Lower lobe of right lung (tissue), 2 donors: ENCODE data around the gene MAPKAPK2. TPM values are rescaled to one million over a fixed set of nuclear protein-coding genes. Genes with fewer than 3 reads are reported as not detected.
A peak's percentile ranks its signal among the peaks of the same experiment; 100 is the strongest.
"Not testable (repeated sequence)": the region's sequence is repeated elsewhere in the genome, so short reads cannot be mapped to it uniquely, and the experiment has no call there.

Experiments
- ATAC-seq, 2 donors: fragments of 200-7000 bp; cut with Tn5 transposase; one replicate each; pipeline ENCODE4 v1.9.1; 2020 to 2022; ENCODE audit warnings: mild to moderate bottlenecking in 2 of 2, moderate library complexity in 2 of 2
- DNase-seq: peaks from one replicate; pipeline ENCODE4 v3.0.0-alpha.2; 2020
- H3K27ac ChIP-seq: fragments of 200-600 bp; one replicate; pipeline ENCODE4 v1.8.0; 2022
- H3K27me3 ChIP-seq: fragments of 200-600 bp; one replicate; pipeline ENCODE4 v1.8.0; 2022; ENCODE audit warnings: low read depth
- H3K36me3 ChIP-seq: fragments of 200-600 bp; one replicate; pipeline ENCODE4 v1.8.0; 2022; ENCODE audit warnings: mild to moderate bottlenecking
- H3K4me1 ChIP-seq: fragments of 200-600 bp; one replicate; pipeline ENCODE4 v1.8.0; 2022
- H3K4me3 ChIP-seq: fragments of 200-600 bp; one replicate; pipeline ENCODE4 v1.8.0; 2022; ENCODE audit warnings: mild to moderate bottlenecking
- H3K9me3 ChIP-seq: fragments of 200-600 bp; one replicate; pipeline ENCODE4 v1.8.0; 2022
- intact Hi-C: fragments of 100-400 bp; cut with DNase I; formaldehyde crosslinking; loops from one replicate; pipeline ENCODE4 v1.11.0; 2022
- total RNA-seq: library from RNA; stranded (reverse); fragmentation: NEBNext Ultra II Directional; extraction: Animal tissue kit (Norgen Biotek cat#: 25700); gene quantifications from one replicate; pipeline ENCODE4 v1.2.1, GENCODE V29; 2021
- TF ChIP-seq, protein P1 (sequence below): fragments of 200-600 bp; IDR thresholded peaks from one replicate; pipeline ENCODE4 v1.8.0; 2022; ENCODE audit warnings: antibody characterized with exemption, mild to moderate bottlenecking
- donor health status: DM: no; HTN: yes; CAD: no; lungs with severe emphysema.

MAPKAPK2 gene
- total RNA-seq, 1 donor from 2014 or later: 87.0 TPM

DNA sequence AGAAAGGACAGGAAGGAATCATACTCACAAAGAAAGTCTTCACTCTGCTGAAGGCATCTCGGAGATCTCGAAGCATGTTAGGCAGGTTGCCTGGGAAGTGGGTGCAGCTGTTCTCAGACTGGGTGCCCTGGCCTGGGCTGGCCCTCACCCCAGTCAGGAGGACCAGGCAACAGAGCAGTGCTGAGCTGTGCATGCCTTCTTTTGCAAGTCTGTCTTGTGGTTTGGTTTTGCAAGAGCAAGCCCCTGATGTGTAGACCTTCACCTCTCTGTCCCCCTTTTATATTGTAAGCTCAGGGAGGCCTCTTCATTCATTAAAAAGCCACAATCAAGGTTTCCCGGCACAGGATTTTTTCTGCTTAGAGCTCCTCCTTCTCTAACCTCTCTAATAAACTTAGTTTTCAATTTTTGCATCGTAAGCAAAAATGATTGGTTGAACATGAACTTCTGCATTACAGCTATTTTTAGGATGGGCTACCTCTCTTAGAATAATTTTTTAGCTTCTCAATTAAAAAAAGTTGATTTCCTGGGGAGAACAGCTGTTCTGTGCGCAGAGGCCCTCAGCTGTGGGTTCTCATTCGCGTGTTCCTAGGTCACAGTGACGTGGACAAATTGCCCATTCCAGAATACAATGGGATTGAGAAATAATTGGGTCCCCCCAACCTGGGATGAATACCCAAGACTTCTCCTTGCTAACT lies 87.7 kb downstream of the MAPKAPK2 start, which contains the start of gene IL10:
Gene IL10, minus strand, starts transcription at position 252 of the 695 bp plus-strand sequence. Its CDS starts 59 bp downstream, at position 193.
- H3K4me1 ChIP-seq: peaks cover 40% of the 10 kb centered on the region
- ATAC-seq: peak in 1 of 2 donors; percentile 49
- intact Hi-C loops: no loop called here
- TF ChIP-seq, protein P1, sequence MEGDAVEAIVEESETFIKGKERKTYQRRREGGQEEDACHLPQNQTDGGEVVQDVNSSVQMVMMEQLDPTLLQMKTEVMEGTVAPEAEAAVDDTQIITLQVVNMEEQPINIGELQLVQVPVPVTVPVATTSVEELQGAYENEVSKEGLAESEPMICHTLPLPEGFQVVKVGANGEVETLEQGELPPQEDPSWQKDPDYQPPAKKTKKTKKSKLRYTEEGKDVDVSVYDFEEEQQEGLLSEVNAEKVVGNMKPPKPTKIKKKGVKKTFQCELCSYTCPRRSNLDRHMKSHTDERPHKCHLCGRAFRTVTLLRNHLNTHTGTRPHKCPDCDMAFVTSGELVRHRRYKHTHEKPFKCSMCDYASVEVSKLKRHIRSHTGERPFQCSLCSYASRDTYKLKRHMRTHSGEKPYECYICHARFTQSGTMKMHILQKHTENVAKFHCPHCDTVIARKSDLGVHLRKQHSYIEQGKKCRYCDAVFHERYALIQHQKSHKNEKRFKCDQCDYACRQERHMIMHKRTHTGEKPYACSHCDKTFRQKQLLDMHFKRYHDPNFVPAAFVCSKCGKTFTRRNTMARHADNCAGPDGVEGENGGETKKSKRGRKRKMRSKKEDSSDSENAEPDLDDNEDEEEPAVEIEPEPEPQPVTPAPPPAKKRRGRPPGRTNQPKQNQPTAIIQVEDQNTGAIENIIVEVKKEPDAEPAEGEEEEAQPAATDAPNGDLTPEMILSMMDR: no peak
- no peaks in the 10 kb centered on the region for H3K9me3 ChIP-seq
- H3K27me3 ChIP-seq: no peaks in the 10 kb centered on the region
- no peaks in the 10 kb centered on the region for H3K36me3 ChIP-seq
- DNase-seq: no peak
- H3K4me3 ChIP-seq: peak within 1 kb of the TSS; percentile 1
- no peak within 1 kb of the TSS for H3K27ac ChIP-seq

DNA sequence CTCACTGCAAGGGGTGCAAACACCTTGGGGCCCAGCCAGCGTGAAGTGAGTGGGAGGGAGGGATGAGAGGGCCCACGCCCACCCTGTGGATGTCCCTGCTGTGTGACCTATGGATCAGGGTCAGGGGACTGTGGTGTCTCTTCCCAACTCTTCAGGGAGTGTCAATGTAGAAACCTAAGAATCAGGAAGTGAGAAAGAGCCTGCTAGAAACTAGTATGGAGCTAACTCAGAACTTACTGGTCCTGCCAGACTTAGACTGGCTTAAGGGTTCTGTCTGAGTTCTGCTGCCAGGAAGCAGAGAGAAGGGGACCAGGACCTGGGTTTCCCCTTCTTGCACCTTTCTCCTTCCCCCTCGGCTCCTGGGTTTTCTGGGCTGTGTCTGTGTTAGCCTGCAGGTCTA lies 89.4 kb downstream of the MAPKAPK2 start:
- no peak for DNase-seq
- intact Hi-C loops: no loop called here
- Histone ChIP-seq H3K4me1 (peaks cover 40% of the 10 kb centered on the region), H3K27ac (no peak overlapping the region), H3K9me3 (no peaks in the 10 kb centered on the region), H3K36me3 (no peaks in the 10 kb centered on the region), H3K27me3 (no peaks in the 10 kb centered on the region), H3K4me3 (no peak overlapping the region)
- ATAC-seq: peak in 1 of 2 donors; percentile 21
- TF ChIP-seq, protein P1: no peak

DNA sequence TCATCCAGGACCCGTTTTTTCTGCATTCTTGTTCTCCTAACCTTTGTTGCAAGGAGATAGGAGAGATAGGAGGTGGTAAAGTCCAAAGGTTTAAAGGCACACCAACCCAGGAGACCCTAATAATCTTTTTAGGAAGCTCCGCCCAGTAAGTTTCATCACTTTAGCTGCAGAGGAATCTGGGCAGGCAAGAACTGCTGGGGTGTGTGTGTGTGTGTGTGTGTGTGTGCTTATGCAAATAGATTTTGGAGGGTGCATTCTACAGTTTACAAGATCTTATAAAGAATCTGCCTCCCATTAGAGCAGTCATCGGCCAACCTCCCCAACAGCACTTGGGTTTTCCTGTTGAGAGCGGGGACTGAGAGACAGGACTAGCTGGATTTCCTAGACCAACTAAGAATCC lies 91.5 kb downstream of the MAPKAPK2 start:
- no peak overlapping the region for H3K27ac ChIP-seq
- ATAC-seq: peak in 1 of 2 donors; percentile 65
- TF ChIP-seq, protein P1: no peak
- H3K27me3 ChIP-seq: no peaks in the 10 kb centered on the region
- H3K9me3 ChIP-seq: no peaks in the 10 kb centered on the region
- no peaks in the 10 kb centered on the region for H3K36me3 ChIP-seq
- intact Hi-C loops: no loop called here
- peaks cover 28% of the 10 kb centered on the region for H3K4me1 ChIP-seq
- no peak for DNase-seq
- no peak overlapping the region for H3K4me3 ChIP-seq

DNA sequence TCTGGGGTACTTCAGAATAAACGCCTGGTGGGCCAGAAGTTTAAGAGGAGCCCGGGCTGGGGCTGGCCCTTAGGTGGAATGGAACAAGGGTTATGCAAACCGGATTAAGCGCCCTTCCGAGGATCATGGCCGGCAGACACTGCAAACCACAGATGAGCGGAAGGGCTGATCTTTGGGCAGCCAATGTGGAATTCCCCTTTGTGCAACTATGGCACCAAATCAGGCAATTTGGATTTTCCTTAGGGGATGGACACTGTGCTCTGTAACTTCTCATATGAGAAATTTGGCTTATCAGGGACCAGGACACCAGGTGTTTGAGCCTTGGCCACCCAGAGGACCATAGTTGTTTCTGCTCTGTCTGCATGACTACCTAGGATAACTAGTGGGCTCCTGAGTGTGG lies 93.3 kb downstream of the MAPKAPK2 start:
- Histone ChIP-seq H3K9me3 (no peaks in the 10 kb centered on the region), H3K4me3 (no peak overlapping the region), H3K27me3 (no peaks in the 10 kb centered on the region), H3K4me1 (peaks cover 12% of the 10 kb centered on the region), H3K27ac (no peak overlapping the region), H3K36me3 (no peaks in the 10 kb centered on the region)
- DNase-seq (no peak), ATAC-seq (no peak)
- TF ChIP-seq, protein P1: no peak
- intact Hi-C loops: no loop called here

DNA sequence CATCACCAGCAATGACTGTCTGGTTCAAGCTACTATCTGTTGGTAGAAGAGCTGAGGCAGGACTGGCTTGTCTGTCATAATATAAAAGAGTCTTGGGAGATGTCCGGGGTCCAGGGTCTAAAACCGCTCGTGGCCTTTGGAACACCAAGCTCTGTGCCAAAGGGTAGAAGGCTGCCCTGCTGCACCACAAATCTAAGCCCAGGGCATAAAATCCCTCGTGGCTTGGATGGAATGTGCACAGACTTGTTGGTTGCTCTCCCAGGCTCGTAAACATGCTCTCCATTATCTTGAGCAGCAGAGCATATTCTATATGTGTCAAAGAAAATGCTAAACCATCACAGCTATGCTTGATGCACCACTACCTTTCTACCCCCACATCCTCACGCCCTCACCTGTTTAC lies 94.2 kb downstream of the MAPKAPK2 start:
- intact Hi-C loops, DNase-seq, H3K36me3 ChIP-seq, H3K27ac ChIP-seq, H3K4me1 ChIP-seq, H3K4me3 ChIP-seq, ATAC-seq, H3K27me3 ChIP-seq, H3K9me3 ChIP-seq: not testable (repeated sequence)

DNA sequence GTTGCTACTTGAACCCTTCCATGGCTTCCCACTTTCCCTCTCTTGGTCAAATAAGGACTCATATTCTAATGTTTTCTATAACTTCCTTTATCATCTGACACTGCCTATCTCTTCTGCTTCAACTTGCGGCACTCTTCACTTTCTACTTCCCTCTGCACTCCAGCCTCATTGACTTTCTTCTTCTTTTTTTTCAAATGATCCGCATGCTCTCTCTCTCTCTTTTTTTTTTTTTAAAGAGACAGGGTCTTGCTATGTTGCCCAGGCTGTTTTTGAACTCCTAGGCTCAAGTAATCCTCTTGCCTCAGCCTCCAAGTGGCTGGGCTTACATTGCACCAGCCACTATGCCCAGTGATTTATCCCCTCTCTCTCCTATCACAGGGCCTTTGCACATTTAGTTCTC lies 94.9 kb downstream of the MAPKAPK2 start:
- no peak for ATAC-seq

More for the DNA sequence above, 94.9 kb downstream of the MAPKAPK2 start:
- intact Hi-C loops: no loop called here
- no peak for DNase-seq
- H3K4me3 ChIP-seq: no peak overlapping the region
- H3K36me3 ChIP-seq: no peaks in the 10 kb centered on the region
- no peak overlapping the region for H3K27ac ChIP-seq
- TF ChIP-seq, protein P1: no peak
- H3K4me1 ChIP-seq: no peaks in the 10 kb centered on the region
- H3K9me3 ChIP-seq: no peaks in the 10 kb centered on the region
- H3K27me3 ChIP-seq: no peaks in the 10 kb centered on the region
